Lower lobe of right lung (tissue), 2 donors: ENCODE measurements around the gene SYPL1. TPM values are rescaled to one million over a fixed set of nuclear protein-coding genes. Genes with fewer than 3 reads are reported as not detected.

Experiments
- ATAC-seq, 2 donors: fragments of 200-7000 bp; cut with Tn5 transposase; one replicate each; pipeline ENCODE4 v1.9.1; 2020 to 2022; ENCODE audit warnings: mild to moderate bottlenecking in 2 of 2, moderate library complexity in 2 of 2
- DNase-seq: peaks from one replicate; pipeline ENCODE4 v3.0.0-alpha.2; 2020
- H3K27ac ChIP-seq: fragments of 200-600 bp; one replicate; pipeline ENCODE4 v1.8.0; 2022
- H3K27me3 ChIP-seq: fragments of 200-600 bp; one replicate; pipeline ENCODE4 v1.8.0; 2022; ENCODE audit warnings: low read depth
- H3K36me3 ChIP-seq: fragments of 200-600 bp; one replicate; pipeline ENCODE4 v1.8.0; 2022; ENCODE audit warnings: mild to moderate bottlenecking
- H3K4me1 ChIP-seq: fragments of 200-600 bp; one replicate; pipeline ENCODE4 v1.8.0; 2022
- H3K4me3 ChIP-seq: fragments of 200-600 bp; one replicate; pipeline ENCODE4 v1.8.0; 2022; ENCODE audit warnings: mild to moderate bottlenecking
- H3K9me3 ChIP-seq: fragments of 200-600 bp; one replicate; pipeline ENCODE4 v1.8.0; 2022
- intact Hi-C: fragments of 100-400 bp; cut with DNase I; formaldehyde crosslinking; loops from one replicate; pipeline ENCODE4 v1.11.0; 2022
- total RNA-seq: library from RNA; stranded (reverse); fragmentation: NEBNext Ultra II Directional; extraction: Animal tissue kit (Norgen Biotek cat#: 25700); gene quantifications from one replicate; pipeline ENCODE4 v1.2.1, GENCODE V29; 2021
- TF ChIP-seq, protein P1 (sequence below): fragments of 200-600 bp; IDR thresholded peaks from one replicate; pipeline ENCODE4 v1.8.0; 2022; ENCODE audit warnings: antibody characterized with exemption, mild to moderate bottlenecking
- donor health status: DM: no; HTN: yes; CAD: no; lungs with severe emphysema.

The SYPL1 gene
- total RNA-seq, 1 donor from 2014 or later, result 79.6 TPM

DNA sequence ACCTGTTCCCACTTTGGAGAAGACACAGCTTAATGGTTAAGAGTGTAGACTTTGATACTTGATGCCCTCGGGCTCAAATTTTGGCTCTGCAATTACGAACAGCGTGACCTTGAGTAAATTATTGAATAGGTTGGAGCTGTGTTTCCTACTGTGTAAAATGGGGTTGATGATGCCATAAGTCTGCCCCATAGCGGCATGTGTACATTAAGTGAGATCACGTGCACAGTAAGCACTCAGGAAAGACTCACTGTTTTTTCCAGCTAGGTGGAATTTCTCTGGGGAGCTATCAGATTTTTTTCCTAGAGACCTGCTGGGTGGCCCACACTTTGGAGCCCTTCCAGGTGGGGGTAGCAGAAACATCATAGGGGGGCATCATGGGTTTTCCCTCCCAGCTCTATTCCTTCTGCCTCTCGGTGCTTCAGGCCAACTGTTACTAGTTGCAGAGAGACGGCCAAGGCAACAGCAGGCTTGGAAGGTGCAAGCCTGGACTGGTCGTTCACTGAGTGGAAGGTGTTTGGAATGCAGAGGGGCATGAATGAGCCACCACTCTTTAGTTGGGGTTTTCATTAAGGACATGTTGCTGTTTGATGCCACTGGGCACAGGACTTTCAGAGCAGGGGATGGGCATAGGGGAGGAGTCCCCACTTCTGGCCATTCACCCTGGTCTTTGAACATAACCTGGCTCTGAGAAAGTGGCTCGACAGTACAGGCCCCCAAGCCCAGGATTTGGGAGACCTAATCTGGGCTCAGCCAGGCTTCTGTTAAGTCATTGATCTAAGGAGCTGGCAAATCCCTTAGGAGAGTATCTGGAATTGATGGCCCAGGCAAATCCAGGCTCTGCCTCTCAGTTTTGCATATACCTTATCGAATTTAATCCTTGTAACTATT lies 64.0 kb downstream of the SYPL1 start:
- no peaks in the 10 kb centered on the region for H3K36me3 ChIP-seq
- no peaks in the 10 kb centered on the region for H3K27me3 ChIP-seq
- H3K27ac ChIP-seq, result no peak overlapping the region
- H3K9me3 ChIP-seq, result no peaks in the 10 kb centered on the region
- TF ChIP-seq, protein P1, sequence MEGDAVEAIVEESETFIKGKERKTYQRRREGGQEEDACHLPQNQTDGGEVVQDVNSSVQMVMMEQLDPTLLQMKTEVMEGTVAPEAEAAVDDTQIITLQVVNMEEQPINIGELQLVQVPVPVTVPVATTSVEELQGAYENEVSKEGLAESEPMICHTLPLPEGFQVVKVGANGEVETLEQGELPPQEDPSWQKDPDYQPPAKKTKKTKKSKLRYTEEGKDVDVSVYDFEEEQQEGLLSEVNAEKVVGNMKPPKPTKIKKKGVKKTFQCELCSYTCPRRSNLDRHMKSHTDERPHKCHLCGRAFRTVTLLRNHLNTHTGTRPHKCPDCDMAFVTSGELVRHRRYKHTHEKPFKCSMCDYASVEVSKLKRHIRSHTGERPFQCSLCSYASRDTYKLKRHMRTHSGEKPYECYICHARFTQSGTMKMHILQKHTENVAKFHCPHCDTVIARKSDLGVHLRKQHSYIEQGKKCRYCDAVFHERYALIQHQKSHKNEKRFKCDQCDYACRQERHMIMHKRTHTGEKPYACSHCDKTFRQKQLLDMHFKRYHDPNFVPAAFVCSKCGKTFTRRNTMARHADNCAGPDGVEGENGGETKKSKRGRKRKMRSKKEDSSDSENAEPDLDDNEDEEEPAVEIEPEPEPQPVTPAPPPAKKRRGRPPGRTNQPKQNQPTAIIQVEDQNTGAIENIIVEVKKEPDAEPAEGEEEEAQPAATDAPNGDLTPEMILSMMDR, result no peak
- ATAC-seq, result no peak
- peaks cover 5% of the 10 kb centered on the region for H3K4me1 ChIP-seq
- DNase-seq, result no peak
- intact Hi-C loops, result no loop called here
- H3K4me3 ChIP-seq, result no peak overlapping the region

DNA sequence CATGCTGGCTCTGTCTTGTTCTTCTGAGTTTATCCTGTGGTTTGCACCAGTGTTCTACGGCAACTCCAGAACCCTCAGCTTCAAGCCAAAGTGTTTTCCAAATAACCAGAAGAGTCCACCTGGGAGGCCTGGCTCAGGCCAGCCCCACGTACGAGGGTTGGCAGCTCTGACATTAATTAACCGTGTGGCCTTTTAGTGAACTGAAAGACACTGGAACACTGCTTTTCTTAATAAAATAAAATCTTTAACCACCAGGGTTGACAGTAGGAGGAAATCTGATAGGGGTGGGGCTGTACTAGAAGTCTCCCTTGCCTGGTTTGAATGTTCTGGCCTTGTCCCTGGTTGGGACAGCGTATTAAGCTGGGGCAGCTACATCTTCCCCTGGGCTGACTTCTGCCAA lies 64.9 kb downstream of the SYPL1 start:
- no peak for ATAC-seq
- Histone ChIP-seq H3K36me3 (no peaks in the 10 kb centered on the region), H3K27me3 (no peaks in the 10 kb centered on the region), H3K4me3 (no peak overlapping the region), H3K4me1 (peaks cover 12% of the 10 kb centered on the region), H3K9me3 (no peaks in the 10 kb centered on the region), H3K27ac (no peak overlapping the region)
- no peak for DNase-seq
- intact Hi-C loops, result no loop called here
- TF ChIP-seq, protein P1, result no peak

DNA sequence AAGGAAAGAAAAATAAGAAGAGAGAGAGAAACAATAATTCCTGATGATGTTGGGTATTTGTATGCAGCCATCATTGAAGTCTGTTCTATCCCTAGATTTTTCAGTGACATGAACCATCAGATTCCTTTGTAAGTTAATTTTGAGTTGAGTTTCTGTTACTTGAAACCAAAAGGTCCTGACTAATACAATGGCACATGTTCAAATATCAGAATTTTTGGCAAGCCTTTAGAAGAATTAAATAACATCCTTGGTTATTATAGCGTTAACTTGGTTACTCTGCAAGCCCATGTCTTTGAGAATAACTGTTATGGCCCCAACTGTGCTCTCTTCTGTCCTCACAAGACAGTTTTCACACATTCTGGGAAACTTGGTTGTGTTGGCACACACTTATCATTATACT lies 66.5 kb downstream of the SYPL1 start:
- TF ChIP-seq, protein P1, result no peak
- H3K4me3 ChIP-seq, result no peak overlapping the region
- peaks cover 18% of the 10 kb centered on the region for H3K4me1 ChIP-seq
- no peak for DNase-seq
- intact Hi-C loops, result no loop called here
- no peaks in the 10 kb centered on the region for H3K27me3 ChIP-seq
- no peak overlapping the region for H3K27ac ChIP-seq
- no peaks in the 10 kb centered on the region for H3K9me3 ChIP-seq
- no peak for ATAC-seq
- H3K36me3 ChIP-seq, result no peaks in the 10 kb centered on the region

DNA sequence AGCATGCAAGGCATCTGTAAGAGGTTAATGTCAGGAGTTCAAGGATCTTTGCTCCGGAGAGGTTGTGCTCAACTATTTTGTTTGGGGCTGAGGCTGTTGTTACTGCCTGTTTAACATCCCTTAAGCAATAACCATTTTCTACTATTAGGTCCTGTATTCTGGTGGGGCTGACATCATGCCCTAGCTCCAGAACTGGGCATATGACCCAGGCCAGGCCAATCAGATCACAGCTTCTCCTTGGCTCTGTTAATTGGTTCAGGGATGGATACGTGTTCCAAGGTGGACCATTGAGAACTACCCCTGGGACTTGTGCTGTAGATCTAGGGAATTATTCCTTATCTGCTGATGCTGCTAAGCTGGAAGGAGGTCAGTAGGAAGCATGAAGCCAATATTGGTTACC lies 67.0 kb downstream of the SYPL1 start:
- no peak overlapping the region for H3K4me3 ChIP-seq
- H3K4me1 ChIP-seq, result peaks cover 14% of the 10 kb centered on the region
- H3K9me3 ChIP-seq, result no peaks in the 10 kb centered on the region
- no peak for ATAC-seq
- H3K27ac ChIP-seq, result no peak overlapping the region
- intact Hi-C loops, result no loop called here
- no peaks in the 10 kb centered on the region for H3K27me3 ChIP-seq
- no peak for DNase-seq
- TF ChIP-seq, protein P1, result no peak
- no peaks in the 10 kb centered on the region for H3K36me3 ChIP-seq

DNA sequence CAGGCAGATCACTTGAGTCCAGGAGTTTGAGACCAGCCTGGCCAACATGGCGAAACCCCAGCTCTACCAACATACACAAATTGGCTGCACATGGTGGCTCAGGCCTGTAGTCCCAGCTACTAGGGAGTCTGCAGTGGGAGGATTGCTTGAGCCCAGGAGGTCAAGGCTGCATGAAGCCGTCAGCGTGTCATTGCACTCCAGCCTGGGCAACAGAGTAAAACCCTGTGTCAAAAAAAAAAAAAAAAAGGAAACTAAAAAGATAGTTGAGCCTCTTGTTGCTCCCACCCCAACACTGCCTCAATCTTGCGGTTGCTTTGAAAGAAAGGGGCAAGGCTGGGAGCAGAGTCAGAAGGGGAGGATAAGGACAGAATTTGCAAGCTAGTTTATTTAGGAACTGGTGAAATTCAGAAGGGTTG lies 69.9 kb downstream of the SYPL1 start:
- H3K27ac ChIP-seq, result no peak overlapping the region
- DNase-seq (no peak), ATAC-seq (no peak)
- TF ChIP-seq, protein P1, result no peak
- no peaks in the 10 kb centered on the region for H3K36me3 ChIP-seq
- H3K27me3 ChIP-seq, result no peaks in the 10 kb centered on the region
- H3K4me1 ChIP-seq, result peaks cover 14% of the 10 kb centered on the region
- no peak overlapping the region for H3K4me3 ChIP-seq
- no peaks in the 10 kb centered on the region for H3K9me3 ChIP-seq
- intact Hi-C loops, result loop anchor here (5.0 kb wide), 1 partner anchor 390 kb away; no protein-coding TSS in a partner anchor
